HepG2 (cell line): Measurements from ENCODE around the gene BIRC2. TPM values are rescaled to one million over a fixed set of nuclear protein-coding genes. Genes with fewer than 3 reads are reported as not detected.

Experiments used
- ATAC-seq: fragments of 200-7000 bp; cut with Tn5 transposase; 3 replicates; pipeline ENCODE4 v1.9.1; 2020; ENCODE audit warnings: mild to moderate bottlenecking, moderate library complexity
- BruUV-seq: library from RNA; stranded (reverse); fragments of 400-500 nt; replicated peaks from 2 replicates; lab custom pipeline; 2021; lab: Mats Ljungman, UMichigan
- CTCF ChIA-PET: fragments of 300-600 bp; formaldehyde crosslinking; extraction: SDS; loops from one replicate; lab custom pipeline; 2021; ENCODE audit warnings: low total read pairs, inconsistent platforms, low intra/inter-chr PET ratio; lab: Yijun Ruan, JAX
- POLR2A ChIA-PET: fragments of 350-600 bp; sonication (Branson Sonifier 250); formaldehyde crosslinking; loops from one replicate; lab custom pipeline; 2020; ENCODE audit warnings: antibody characterized with exemption, inconsistent platforms; lab: Yijun Ruan, JAX
- DNase-seq: peaks from one replicate; pipeline ENCODE4 v3.0.0-alpha.2; 2015; ENCODE audit warnings: low spot score
- FAIRE-seq: peaks from 3 replicates; lab custom pipeline; 2011; peaks lifted over from hg19 to GRCh38; lab: Jason Lieb, UNC
- H2AFZ ChIP-seq: one replicate; pipeline ENCODE4 v1.6.1; 2011; ENCODE audit warnings: low read length, inconsistent platforms
- H3K27ac ChIP-seq: fragments of 300-600 bp; 3 replicates; pipeline ENCODE4 v1.8.0; 2011; ENCODE audit warnings: mixed run types, mild to moderate bottlenecking, mixed read lengths, low read length, inconsistent platforms; ENCODE audit not compliant: insufficient read depth; ENCODE audit errors: extremely low read length
- H3K27me3 ChIP-seq, 2 experiments: fragments of 200-600 bp in 1 of 2; 2 replicates in 1 of 2; 3 replicates in 1 of 2; pipeline versions ENCODE4 v1.6.0 to v1.8.0; 2011; ENCODE audit warnings: low read length in 2 of 2, mild to moderate bottlenecking in 2 of 2, moderate library complexity in 2 of 2, inconsistent platforms in 1 of 2; ENCODE audit not compliant: insufficient read depth in 2 of 2, control insufficient read depth in 1 of 2
- H3K36me3 ChIP-seq, 2 experiments: fragments of 200-600 bp in 1 of 2; replicated peaks in 1 of 2; 2 replicates in 1 of 2; 3 replicates in 1 of 2; pipeline versions ENCODE4 v1.5.1 to v1.8.0; 2011; ENCODE audit warnings: low read length in 2 of 2, inconsistent platforms in 1 of 2; ENCODE audit not compliant: insufficient read depth in 2 of 2, control insufficient read depth in 1 of 2
- H3K4me1 ChIP-seq: 2 replicates; pipeline ENCODE4 v1.5.1; 2012; ENCODE audit warnings: low read length, inconsistent platforms; ENCODE audit not compliant: insufficient read depth
- H3K4me2 ChIP-seq: 2 replicates; pipeline ENCODE4 v1.6.0; 2011; ENCODE audit warnings: low read depth, low read length, inconsistent platforms
- H3K4me3 ChIP-seq, 3 experiments: fragments of 200-600 bp in 1 of 3; sonication (generic), shearing (Covaris generic) in 1 of 3; replicated peaks in 1 of 3; 2 replicates each; pipeline ENCODE4 v1.5.1; 2011 to 2016; ENCODE audit warnings: low read length in 3 of 3, inconsistent platforms in 2 of 3, low read depth in 2 of 3, mild to moderate bottlenecking in 2 of 3, control low read depth in 1 of 3, mixed read lengths in 1 of 3; ENCODE audit not compliant: insufficient read depth in 1 of 3
- H3K79me2 ChIP-seq: one replicate; pipeline ENCODE4 v1.6.1; 2011; ENCODE audit warnings: low read length, inconsistent platforms; ENCODE audit not compliant: insufficient read depth
- H3K9ac ChIP-seq: 2 replicates; pipeline ENCODE4 v1.6.0; 2011; ENCODE audit warnings: mild to moderate bottlenecking, low read depth, low read length, inconsistent platforms; ENCODE audit not compliant: insufficient read depth
- H3K9me3 ChIP-seq: 2 replicates; pipeline ENCODE4 v1.5.1; 2012; ENCODE audit warnings: mild to moderate bottlenecking, low read length
- H4K20me1 ChIP-seq: 2 replicates; pipeline ENCODE4 v1.6.0; 2011; ENCODE audit warnings: inconsistent platforms, mild to moderate bottlenecking, low read length, moderate library complexity; ENCODE audit not compliant: insufficient read depth
- MED1 ChIP-seq: sonication (generic); formaldehyde crosslinking; IDR thresholded peaks from 2 replicates; pipeline ENCODE4 v1.4.0; 2020; ENCODE audit warnings: missing genetic modification reagents
- SRSF9 ChIP-seq: fragments of 200-400 bp; formaldehyde crosslinking; IDR thresholded peaks from 2 replicates; pipeline ENCODE4 v1.6.1; 2018; ENCODE audit warnings: borderline replicate concordance, mild to moderate bottlenecking, low read depth, low read length; ENCODE audit not compliant: insufficient read depth, poor library complexity, severe bottlenecking
- WGBS: methylation state at CpG from one replicate; pipeline ENCODE4 v1.1.6; 2017; ENCODE audit warnings: low lambda C conversion rate; 5-methylcytosine and 5-hydroxymethylcytosine counted together
- in situ Hi-C: cut with HindIII; loops from 2 replicates; pipeline ENCODE4 v1.10.0; 2017; ENCODE audit warnings: low pct_unique_long_range_greater_than_20kb; ENCODE audit not compliant: extremely low pct_ligation_motif_present
- intact Hi-C: fragments of 100-400 bp; cut with micrococcal nuclease; formaldehyde crosslinking; loops from one replicate; pipeline ENCODE4 v1.10.0; 2022; ENCODE audit not compliant: unreplicated experiment
- polyA plus RNA-seq, 8 experiments: library from polyadenylated mRNA; depleted of rRNA in 3 of 8; stranded (reverse) in 7 of 8; unstranded in 1 of 8; fragments of >200 nt; fragmentation: Illumina TruSeq in 4 of 8; extraction: Trizol in 4 of 8; gene quantifications; 2 replicates each; pipeline versions ENCODE4 v1.2.1 to v1.2.3, GENCODE V29; 2011 to 2016; ENCODE audit warnings: low read depth in 4 of 8, missing spikeins in 1 of 8, mixed read lengths in 1 of 8; ENCODE audit not compliant: insufficient read depth in 1 of 8
- total RNA-seq, 5 experiments: library from RNA; depleted of rRNA; stranded (reverse); fragments of >200 nt; fragmentation: Illumina TruSeq; extraction: Trizol; gene quantifications; 2 replicates each; pipeline ENCODE4 v1.2.3, GENCODE V29; 2016; ENCODE audit warnings: low read depth in 1 of 5
- TF ChIP-seq, protein P1 (sequence below), 2 experiments: fragments of 450-650 bp in 1 of 2; sonication (generic) in 1 of 2; formaldehyde crosslinking in 1 of 2; IDR thresholded peaks; 2 replicates each; pipeline versions ENCODE4 v1.6.1 to v1.8.0; 2016 to 2022; ENCODE audit warnings: antibody characterized with exemption in 1 of 2, mild to moderate bottlenecking in 1 of 2, missing genetic modification reagents in 1 of 2

The BIRC2 gene
- total and polyA plus RNA-seq, 2 of the 13 experiments (the other 11 are each of a cell fraction or from before 2014, with no cell fraction given) = 61.7 to 62.2 TPM

DNA sequence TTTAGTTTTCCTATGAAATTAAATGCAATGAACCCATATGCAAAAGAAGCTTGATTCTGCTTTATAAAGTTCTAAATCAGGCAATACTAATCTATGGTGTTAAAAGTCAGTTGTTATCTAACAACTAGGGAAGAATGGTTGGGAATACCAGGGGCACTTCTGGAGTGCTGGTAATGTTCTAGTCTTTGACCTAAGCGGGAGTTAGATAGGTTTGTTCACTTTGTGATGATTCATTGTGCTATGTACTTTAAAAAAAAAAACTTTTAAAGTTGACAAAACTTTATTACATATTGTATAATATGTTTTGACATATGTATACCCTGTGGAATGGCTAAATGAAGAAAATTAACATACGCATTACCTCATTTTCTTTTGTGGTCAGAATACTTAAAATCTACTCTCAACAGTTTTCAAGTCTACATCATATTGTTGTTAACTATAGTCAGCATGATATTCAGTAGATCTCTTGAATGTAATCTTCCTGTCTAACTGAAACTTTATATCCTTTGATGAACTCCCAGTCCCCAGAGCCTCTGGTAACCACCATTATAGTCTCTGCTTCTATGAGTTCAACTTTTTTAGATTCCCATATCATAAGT is 39.2 kb downstream of the BIRC2 start:
- no peaks in the 10 kb centered on the region for H3K9me3 ChIP-seq
- CTCF ChIA-PET = no interaction called here
- TF ChIP-seq SRSF9 = no peak
- TF ChIP-seq, protein P1, sequence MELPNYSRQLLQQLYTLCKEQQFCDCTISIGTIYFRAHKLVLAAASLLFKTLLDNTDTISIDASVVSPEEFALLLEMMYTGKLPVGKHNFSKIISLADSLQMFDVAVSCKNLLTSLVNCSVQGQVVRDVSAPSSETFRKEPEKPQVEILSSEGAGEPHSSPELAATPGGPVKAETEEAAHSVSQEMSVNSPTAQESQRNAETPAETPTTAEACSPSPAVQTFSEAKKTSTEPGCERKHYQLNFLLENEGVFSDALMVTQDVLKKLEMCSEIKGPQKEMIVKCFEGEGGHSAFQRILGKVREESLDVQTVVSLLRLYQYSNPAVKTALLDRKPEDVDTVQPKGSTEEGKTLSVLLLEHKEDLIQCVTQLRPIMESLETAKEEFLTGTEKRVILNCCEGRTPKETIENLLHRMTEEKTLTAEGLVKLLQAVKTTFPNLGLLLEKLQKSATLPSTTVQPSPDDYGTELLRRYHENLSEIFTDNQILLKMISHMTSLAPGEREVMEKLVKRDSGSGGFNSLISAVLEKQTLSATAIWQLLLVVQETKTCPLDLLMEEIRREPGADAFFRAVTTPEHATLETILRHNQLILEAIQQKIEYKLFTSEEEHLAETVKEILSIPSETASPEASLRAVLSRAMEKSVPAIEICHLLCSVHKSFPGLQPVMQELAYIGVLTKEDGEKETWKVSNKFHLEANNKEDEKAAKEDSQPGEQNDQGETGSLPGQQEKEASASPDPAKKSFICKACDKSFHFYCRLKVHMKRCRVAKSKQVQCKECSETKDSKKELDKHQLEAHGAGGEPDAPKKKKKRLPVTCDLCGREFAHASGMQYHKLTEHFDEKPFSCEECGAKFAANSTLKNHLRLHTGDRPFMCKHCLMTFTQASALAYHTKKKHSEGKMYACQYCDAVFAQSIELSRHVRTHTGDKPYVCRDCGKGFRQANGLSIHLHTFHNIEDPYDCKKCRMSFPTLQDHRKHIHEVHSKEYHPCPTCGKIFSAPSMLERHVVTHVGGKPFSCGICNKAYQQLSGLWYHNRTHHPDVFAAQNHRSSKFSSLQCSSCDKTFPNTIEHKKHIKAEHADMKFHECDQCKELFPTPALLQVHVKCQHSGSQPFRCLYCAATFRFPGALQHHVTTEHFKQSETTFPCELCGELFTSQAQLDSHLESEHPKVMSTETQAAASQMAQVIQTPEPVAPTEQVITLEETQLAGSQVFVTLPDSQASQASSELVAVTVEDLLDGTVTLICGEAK (IDR thresholded peaks at IDR 0.05) = peak; percentile 45; the same call in 1 of the 2 replicates
- TF ChIP-seq, protein P1 (CRISPR knock-in tag; IDR thresholded peaks at IDR 0.05) = no peak
- TF ChIP-seq MED1 (CRISPR knock-in tag) = no peak
- TF ChIP-seq, all 625 proteins: peak for 1
- H3K4me1 ChIP-seq = no peaks in the 10 kb centered on the region
- no TSS peak for BruUV-seq
- no peak overlapping the region for H3K4me2 ChIP-seq
- 94% methylated on average over 2 of the region's 2 CpGs for WGBS
- no peaks in the 10 kb centered on the region for H3K27me3 ChIP-seq
- no peaks in the 10 kb centered on the region for H3K79me2 ChIP-seq
- no peaks in the 10 kb centered on the region; the same call in 1 of the 2 replicates for H4K20me1 ChIP-seq
- H3K36me3 ChIP-seq = peaks cover 4 to 27% of the 10 kb centered on the region in 2 experiments; a peak in 4 of 5 replicates
- DNase-seq = no peak
- POLR2A ChIA-PET = no interaction called here
- intact Hi-C loops (no loop called here), in situ Hi-C loops (loop anchor here (5.0 kb wide), 1 partner anchor 111 kb away; no protein-coding TSS in a partner anchor)
- no peak overlapping the region for H3K9ac ChIP-seq
- H3K27ac ChIP-seq = no peak overlapping the region
- FAIRE-seq = no peak
- no peak for ATAC-seq
- no peak overlapping the region for H2AFZ ChIP-seq
- H3K4me3 ChIP-seq = no peak overlapping the region
